Astrocyte (in vitro differentiated cells and primary cell): ENCODE results near the gene CARD11. TPM values are rescaled to one million over a fixed set of nuclear protein-coding genes. Genes with fewer than 3 reads are reported as not detected.

Experiments
- DNase-seq: peaks from one replicate; pipeline ENCODE4 v3.0.0-alpha.2; 2010; ENCODE audit warnings: low read depth
- FAIRE-seq: peaks from 2 replicates; lab custom pipeline; 2011; peaks lifted over from hg19 to GRCh38; lab: Jason Lieb, UNC
- H2AFZ ChIP-seq: 2 replicates; pipeline ENCODE4 v1.6.0; 2012; ENCODE audit warnings: low read depth, low read length, inconsistent platforms
- H3K27ac ChIP-seq: 2 replicates; pipeline ENCODE4 v1.5.1; 2011; ENCODE audit warnings: low read depth, low read length, inconsistent platforms
- H3K27me3 ChIP-seq: 2 replicates; pipeline ENCODE4 v1.6.0; 2011; ENCODE audit warnings: low read length, inconsistent platforms; ENCODE audit not compliant: insufficient read depth
- H3K36me3 ChIP-seq: 2 replicates; pipeline ENCODE4 v1.5.1; 2011; ENCODE audit warnings: low read length, inconsistent platforms; ENCODE audit not compliant: insufficient read depth
- H3K4me1 ChIP-seq: 2 replicates; pipeline ENCODE4 v1.5.1; 2011; ENCODE audit warnings: low read length, inconsistent platforms; ENCODE audit not compliant: insufficient read depth
- H3K4me2 ChIP-seq: 2 replicates; pipeline ENCODE4 v1.6.0; 2012; ENCODE audit warnings: low read length, inconsistent platforms
- H3K4me3 ChIP-seq: 2 replicates; pipeline ENCODE4 v1.5.1; 2011; ENCODE audit warnings: low read depth, mild to moderate bottlenecking, low read length, inconsistent platforms; ENCODE audit not compliant: insufficient read depth
- H3K79me2 ChIP-seq: 2 replicates; pipeline ENCODE4 v1.6.0; 2012; ENCODE audit warnings: mild to moderate bottlenecking, low read length, inconsistent platforms; ENCODE audit not compliant: insufficient read depth
- H3K9ac ChIP-seq: 2 replicates; pipeline ENCODE4 v1.6.0; 2012; ENCODE audit warnings: mild to moderate bottlenecking, low read length, inconsistent platforms
- H3K9me3 ChIP-seq: 2 replicates; pipeline ENCODE4 v1.5.1; 2012; ENCODE audit warnings: low read depth, mild to moderate bottlenecking, low read length, inconsistent platforms; ENCODE audit not compliant: insufficient read depth
- H4K20me1 ChIP-seq: 2 replicates; pipeline ENCODE4 v1.6.0; 2012; ENCODE audit warnings: low read length, inconsistent platforms; ENCODE audit not compliant: insufficient read depth
- H3K27ac Mint-ChIP-seq: one replicate; pipeline ENCODE4 v1.8.0; 2021; ENCODE audit warnings: mild to moderate bottlenecking, mixed read lengths; ENCODE audit not compliant: unreplicated experiment
- H3K27me3 Mint-ChIP-seq: one replicate; pipeline ENCODE4 v1.8.0; 2021; ENCODE audit warnings: low read depth, mixed read lengths; ENCODE audit not compliant: unreplicated experiment
- H3K36me3 Mint-ChIP-seq: one replicate; pipeline ENCODE4 v1.8.0; 2021; ENCODE audit warnings: low read depth, mixed read lengths; ENCODE audit not compliant: unreplicated experiment
- H3K4me1 Mint-ChIP-seq: one replicate; pipeline ENCODE4 v1.8.0; 2021; ENCODE audit warnings: low read depth, mixed read lengths; ENCODE audit not compliant: unreplicated experiment
- H3K4me3 Mint-ChIP-seq: one replicate; pipeline ENCODE4 v1.8.0; 2021; ENCODE audit warnings: mild to moderate bottlenecking, moderate library complexity, mixed read lengths; ENCODE audit not compliant: unreplicated experiment
- H3K9me3 Mint-ChIP-seq: one replicate; pipeline ENCODE4 v1.8.0; 2021; ENCODE audit warnings: mild to moderate bottlenecking, mixed read lengths; ENCODE audit not compliant: unreplicated experiment
- EZH2 ChIP-seq: IDR thresholded peaks from 2 replicates; pipeline ENCODE4 v1.6.1; 2012; ENCODE audit warnings: mild to moderate bottlenecking, low read length, inconsistent platforms; ENCODE audit not compliant: insufficient read depth
- total RNA-seq: library from RNA; stranded (reverse); gene quantifications from 2 replicates; pipeline ENCODE4 v1.2.1, GENCODE V29; 2021
- TF ChIP-seq, protein P1 (sequence below): IDR thresholded peaks from 2 replicates; pipeline ENCODE4 v1.5.1; 2011; ENCODE audit warnings: low read depth, mild to moderate bottlenecking, inconsistent platforms, low read length, moderate library complexity; ENCODE audit not compliant: insufficient read depth

The CARD11 gene
- total RNA-seq, 1 donor from 2014 or later, result 9.5 TPM

DNA sequence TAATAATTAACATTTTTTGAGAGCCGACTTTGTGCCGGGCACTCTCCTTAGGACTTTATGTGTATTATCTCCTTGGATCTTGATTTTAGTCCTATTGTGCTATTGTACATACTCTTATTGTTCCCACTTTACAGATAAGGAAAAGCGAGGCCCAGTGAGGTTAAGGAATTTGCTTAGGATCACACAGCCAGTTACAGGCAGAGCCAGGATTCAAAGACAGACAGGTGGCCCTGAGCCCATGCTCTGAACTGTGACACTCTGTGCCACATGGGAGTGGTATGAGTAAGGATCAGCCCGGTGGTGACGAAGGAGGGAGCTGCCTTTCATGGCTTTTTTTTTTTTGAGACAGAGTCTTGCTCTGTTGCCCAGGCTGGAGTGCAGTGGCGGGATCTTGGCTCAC lies 183.7 kb downstream of the CARD11 start:
- Histone ChIP-seq H3K9ac (no peak overlapping the region), H3K36me3 (no peaks in the 10 kb centered on the region), H3K27ac (no peak overlapping the region), H3K4me2 (no peak overlapping the region), H3K79me2 (no peaks in the 10 kb centered on the region), H3K9me3 (no peaks in the 10 kb centered on the region), H3K27me3 (no peaks in the 10 kb centered on the region), H3K4me3 (no peak overlapping the region), H2AFZ (no peak overlapping the region), H3K4me1 (peaks cover 31% of the 10 kb centered on the region), H4K20me1 (no peaks in the 10 kb centered on the region)
- Mint-ChIP-seq H3K27me3 (no peaks in the 10 kb centered on the region), H3K9me3 (peaks cover 2% of the 10 kb centered on the region), H3K27ac (no peak overlapping the region), H3K4me3 (no peak overlapping the region), H3K36me3 (no peaks in the 10 kb centered on the region), H3K4me1 (peaks cover 14% of the 10 kb centered on the region)
- FAIRE-seq (no peak), DNase-seq (no peak)
- TF ChIP-seq, protein P1, sequence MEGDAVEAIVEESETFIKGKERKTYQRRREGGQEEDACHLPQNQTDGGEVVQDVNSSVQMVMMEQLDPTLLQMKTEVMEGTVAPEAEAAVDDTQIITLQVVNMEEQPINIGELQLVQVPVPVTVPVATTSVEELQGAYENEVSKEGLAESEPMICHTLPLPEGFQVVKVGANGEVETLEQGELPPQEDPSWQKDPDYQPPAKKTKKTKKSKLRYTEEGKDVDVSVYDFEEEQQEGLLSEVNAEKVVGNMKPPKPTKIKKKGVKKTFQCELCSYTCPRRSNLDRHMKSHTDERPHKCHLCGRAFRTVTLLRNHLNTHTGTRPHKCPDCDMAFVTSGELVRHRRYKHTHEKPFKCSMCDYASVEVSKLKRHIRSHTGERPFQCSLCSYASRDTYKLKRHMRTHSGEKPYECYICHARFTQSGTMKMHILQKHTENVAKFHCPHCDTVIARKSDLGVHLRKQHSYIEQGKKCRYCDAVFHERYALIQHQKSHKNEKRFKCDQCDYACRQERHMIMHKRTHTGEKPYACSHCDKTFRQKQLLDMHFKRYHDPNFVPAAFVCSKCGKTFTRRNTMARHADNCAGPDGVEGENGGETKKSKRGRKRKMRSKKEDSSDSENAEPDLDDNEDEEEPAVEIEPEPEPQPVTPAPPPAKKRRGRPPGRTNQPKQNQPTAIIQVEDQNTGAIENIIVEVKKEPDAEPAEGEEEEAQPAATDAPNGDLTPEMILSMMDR, result no peak
- TF ChIP-seq EZH2, result no peak

DNA sequence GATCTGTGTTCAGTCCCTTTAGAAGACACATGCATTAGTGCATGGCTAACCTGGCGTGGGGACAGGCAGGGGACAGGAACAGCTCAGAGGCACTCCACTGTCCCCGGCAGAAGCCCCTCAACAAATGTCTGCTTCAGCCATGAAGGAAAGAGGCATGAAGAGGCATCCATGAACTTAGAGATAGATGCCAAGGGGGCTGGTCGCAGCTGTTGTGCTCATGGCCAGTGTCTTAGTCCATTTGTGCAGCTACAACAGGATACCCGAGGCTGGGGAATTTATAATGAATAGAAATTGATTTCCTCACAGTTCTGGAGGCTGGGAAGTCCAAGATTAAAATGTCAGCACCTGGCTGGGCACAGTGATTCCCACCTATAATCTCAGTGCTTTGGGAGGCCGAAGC lies 185.0 kb downstream of the CARD11 start:
- Histone ChIP-seq H3K4me1 (peaks cover 19% of the 10 kb centered on the region), H3K9ac (no peak overlapping the region), H3K4me2 (no peak overlapping the region), H2AFZ (no peak overlapping the region), H4K20me1 (no peaks in the 10 kb centered on the region), H3K79me2 (no peaks in the 10 kb centered on the region), H3K4me3 (no peak overlapping the region), H3K36me3 (no peaks in the 10 kb centered on the region), H3K27me3 (no peaks in the 10 kb centered on the region), H3K9me3 (no peaks in the 10 kb centered on the region), H3K27ac (no peak overlapping the region)
- Mint-ChIP-seq H3K36me3 (no peaks in the 10 kb centered on the region), H3K27me3 (no peaks in the 10 kb centered on the region), H3K27ac (no peak overlapping the region), H3K9me3 (peaks cover 2% of the 10 kb centered on the region), H3K4me3 (no peak overlapping the region), H3K4me1 (peaks cover 7% of the 10 kb centered on the region)
- FAIRE-seq (no peak), DNase-seq (no peak)
- TF ChIP-seq, protein P1, result no peak
- no peak for TF ChIP-seq EZH2

DNA sequence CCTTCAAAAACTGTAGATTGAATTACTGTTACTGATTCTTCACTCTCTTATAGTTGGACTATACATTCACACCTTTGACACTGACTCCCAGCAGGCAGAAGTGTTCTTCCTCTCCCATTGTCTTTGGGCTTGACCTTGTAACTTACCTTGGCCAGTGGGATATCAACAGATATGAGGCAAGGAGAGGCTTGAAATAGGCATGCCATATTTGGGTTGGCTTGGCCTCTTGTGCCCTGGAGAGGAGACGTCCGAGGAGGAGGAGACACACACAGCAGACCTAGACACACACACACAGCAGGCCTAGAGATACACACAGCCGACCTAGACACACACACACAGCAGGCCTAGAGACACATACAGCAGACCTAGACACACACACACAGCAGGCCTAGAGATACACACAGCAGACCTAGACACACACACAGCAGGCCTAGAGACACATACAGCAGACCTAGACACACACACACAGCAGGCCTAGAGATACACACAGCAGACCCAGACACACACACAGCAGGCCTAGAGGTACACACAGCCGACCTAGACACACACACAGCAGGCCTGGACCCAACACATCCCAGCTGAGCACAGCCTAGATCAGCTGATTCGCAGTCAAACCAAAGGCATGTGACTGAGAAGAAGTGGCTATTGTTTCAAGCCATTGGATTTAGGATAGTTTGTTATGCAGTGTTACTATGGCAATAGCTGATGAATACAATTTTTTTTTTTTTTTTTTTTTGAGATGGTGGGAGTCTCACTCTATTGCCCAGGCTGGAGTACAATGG lies 187.1 kb downstream of the CARD11 start:
- Mint-ChIP-seq H3K9me3 (peaks cover 2% of the 10 kb centered on the region), H3K4me3 (no peak overlapping the region), H3K27ac (no peak overlapping the region), H3K36me3 (no peaks in the 10 kb centered on the region), H3K4me1 (peaks cover 3% of the 10 kb centered on the region), H3K27me3 (no peaks in the 10 kb centered on the region)
- Histone ChIP-seq H4K20me1 (no peaks in the 10 kb centered on the region), H3K27me3 (no peaks in the 10 kb centered on the region), H3K4me1 (peaks cover 5% of the 10 kb centered on the region), H3K4me2 (no peak overlapping the region), H3K9me3 (no peaks in the 10 kb centered on the region), H3K36me3 (no peaks in the 10 kb centered on the region), H3K79me2 (no peaks in the 10 kb centered on the region), H3K27ac (no peak overlapping the region), H3K4me3 (no peak overlapping the region), H2AFZ (peak overlapping the region; percentile 41), H3K9ac (no peak overlapping the region)
- TF ChIP-seq, protein P1, result no peak
- TF ChIP-seq EZH2, result no peak
- FAIRE-seq, result no peak
- DNase-seq, result no peak
